Peyer's patch (tissue), 4 donors: ENCODE results near the gene ABLIM1.

Experiments used
- POLR2A ChIP-seq, 2 donors: fragments of 450-650 bp; IDR thresholded peaks; one replicate each; pipeline ENCODE4 v1.5.1; 2017; ENCODE audit warnings: antibody characterized with exemption in 2 of 2, mild to moderate bottlenecking in 2 of 2, moderate library complexity in 2 of 2
- TF ChIP-seq, protein P1 (sequence below), 6 experiments: fragments of 450-650 bp in 4 of 6; fragments of 200-600 bp in 2 of 6; sonication (generic) in 1 of 6; IDR thresholded peaks; one replicate each; pipeline ENCODE4 v1.5.1; 2017 to 2019; ENCODE audit warnings: antibody characterized with exemption in 6 of 6, mild to moderate bottlenecking in 3 of 6, moderate library complexity in 1 of 6

DNA sequence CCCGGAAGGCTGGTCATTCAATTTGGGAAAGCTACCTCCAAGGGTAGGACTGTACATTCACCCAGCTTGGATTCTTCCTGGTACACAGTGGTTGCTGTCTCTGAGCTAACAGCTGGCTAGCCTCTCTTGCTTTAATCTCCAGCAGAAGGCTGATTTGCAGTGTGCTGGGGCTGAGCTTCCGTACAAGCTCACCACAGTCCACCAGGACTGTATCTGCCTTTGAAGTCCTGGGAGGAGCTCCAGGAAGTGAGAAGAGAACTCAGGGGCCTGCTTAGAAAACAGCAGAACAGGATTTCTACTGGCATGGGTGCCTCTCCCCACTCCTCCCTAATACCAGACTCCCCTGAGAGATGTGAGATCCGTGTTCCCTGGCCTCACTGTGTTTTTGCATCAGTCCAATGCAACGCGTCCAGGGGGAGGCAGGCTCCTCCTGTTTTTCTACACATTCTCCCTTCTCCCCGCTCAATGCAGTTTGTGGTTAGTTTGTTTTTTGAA lies 260.4 kb downstream of the ABLIM1 start:
- TF ChIP-seq, protein P1, sequence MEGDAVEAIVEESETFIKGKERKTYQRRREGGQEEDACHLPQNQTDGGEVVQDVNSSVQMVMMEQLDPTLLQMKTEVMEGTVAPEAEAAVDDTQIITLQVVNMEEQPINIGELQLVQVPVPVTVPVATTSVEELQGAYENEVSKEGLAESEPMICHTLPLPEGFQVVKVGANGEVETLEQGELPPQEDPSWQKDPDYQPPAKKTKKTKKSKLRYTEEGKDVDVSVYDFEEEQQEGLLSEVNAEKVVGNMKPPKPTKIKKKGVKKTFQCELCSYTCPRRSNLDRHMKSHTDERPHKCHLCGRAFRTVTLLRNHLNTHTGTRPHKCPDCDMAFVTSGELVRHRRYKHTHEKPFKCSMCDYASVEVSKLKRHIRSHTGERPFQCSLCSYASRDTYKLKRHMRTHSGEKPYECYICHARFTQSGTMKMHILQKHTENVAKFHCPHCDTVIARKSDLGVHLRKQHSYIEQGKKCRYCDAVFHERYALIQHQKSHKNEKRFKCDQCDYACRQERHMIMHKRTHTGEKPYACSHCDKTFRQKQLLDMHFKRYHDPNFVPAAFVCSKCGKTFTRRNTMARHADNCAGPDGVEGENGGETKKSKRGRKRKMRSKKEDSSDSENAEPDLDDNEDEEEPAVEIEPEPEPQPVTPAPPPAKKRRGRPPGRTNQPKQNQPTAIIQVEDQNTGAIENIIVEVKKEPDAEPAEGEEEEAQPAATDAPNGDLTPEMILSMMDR (IDR thresholded peaks at IDR 0.05) = no peak
- no peak for TF ChIP-seq POLR2A (IDR thresholded peaks at IDR 0.05)
